ENCODE data around the gene TTC39C.

The TTC39C gene

GRCh38 chr18:23968638-23969604, 45.6 kb upstream of the TTC39C start:
- TF ChIP-seq, protein P1, sequence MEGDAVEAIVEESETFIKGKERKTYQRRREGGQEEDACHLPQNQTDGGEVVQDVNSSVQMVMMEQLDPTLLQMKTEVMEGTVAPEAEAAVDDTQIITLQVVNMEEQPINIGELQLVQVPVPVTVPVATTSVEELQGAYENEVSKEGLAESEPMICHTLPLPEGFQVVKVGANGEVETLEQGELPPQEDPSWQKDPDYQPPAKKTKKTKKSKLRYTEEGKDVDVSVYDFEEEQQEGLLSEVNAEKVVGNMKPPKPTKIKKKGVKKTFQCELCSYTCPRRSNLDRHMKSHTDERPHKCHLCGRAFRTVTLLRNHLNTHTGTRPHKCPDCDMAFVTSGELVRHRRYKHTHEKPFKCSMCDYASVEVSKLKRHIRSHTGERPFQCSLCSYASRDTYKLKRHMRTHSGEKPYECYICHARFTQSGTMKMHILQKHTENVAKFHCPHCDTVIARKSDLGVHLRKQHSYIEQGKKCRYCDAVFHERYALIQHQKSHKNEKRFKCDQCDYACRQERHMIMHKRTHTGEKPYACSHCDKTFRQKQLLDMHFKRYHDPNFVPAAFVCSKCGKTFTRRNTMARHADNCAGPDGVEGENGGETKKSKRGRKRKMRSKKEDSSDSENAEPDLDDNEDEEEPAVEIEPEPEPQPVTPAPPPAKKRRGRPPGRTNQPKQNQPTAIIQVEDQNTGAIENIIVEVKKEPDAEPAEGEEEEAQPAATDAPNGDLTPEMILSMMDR (IDR thresholded peaks at IDR 0.05; ENCODE audit: low read depth, low read length): no peak
- TF ChIP-seq EZH2phosphoT487 (IDR thresholded peaks at IDR 0.05; ENCODE audit: low read depth): no peak
- Histone ChIP-seq H3K4me2 (ENCODE audit: low read length) (no peak overlapping the region), H2AFZ (ENCODE audit: low read depth, low read length) (no peak overlapping the region), H4K20me1 (ENCODE audit: insufficient read depth, low read length) (no peaks in the 10 kb centered on the region), H3K27ac (ENCODE audit: low read length) (no peak overlapping the region), H3K4me1 (ENCODE audit: low read length) (peaks cover 42% of the 10 kb centered on the region), H3K9me3 (ENCODE audit: insufficient read depth, low read length) (no peaks in the 10 kb centered on the region), H3K27me3 (ENCODE audit: low read depth, low read length) (no peaks in the 10 kb centered on the region), H3K9ac (ENCODE audit: low read length) (no peak overlapping the region), H3K36me3 (replicated peaks; ENCODE audit: low read depth, low read length) (no peaks in the 10 kb centered on the region), H3K4me3 (ENCODE audit: low read length) (no peak overlapping the region), H3K79me2 (ENCODE audit: low read length) (no peaks in the 10 kb centered on the region)

GRCh38 chr18:23969664-23970063, 44.9 kb upstream of the TTC39C start:
- no peak overlapping the region for H3K4me2 ChIP-seq (ENCODE audit: low read length)
- H3K36me3 ChIP-seq (replicated peaks; ENCODE audit: low read depth, low read length): no peaks in the 10 kb centered on the region

DNA sequence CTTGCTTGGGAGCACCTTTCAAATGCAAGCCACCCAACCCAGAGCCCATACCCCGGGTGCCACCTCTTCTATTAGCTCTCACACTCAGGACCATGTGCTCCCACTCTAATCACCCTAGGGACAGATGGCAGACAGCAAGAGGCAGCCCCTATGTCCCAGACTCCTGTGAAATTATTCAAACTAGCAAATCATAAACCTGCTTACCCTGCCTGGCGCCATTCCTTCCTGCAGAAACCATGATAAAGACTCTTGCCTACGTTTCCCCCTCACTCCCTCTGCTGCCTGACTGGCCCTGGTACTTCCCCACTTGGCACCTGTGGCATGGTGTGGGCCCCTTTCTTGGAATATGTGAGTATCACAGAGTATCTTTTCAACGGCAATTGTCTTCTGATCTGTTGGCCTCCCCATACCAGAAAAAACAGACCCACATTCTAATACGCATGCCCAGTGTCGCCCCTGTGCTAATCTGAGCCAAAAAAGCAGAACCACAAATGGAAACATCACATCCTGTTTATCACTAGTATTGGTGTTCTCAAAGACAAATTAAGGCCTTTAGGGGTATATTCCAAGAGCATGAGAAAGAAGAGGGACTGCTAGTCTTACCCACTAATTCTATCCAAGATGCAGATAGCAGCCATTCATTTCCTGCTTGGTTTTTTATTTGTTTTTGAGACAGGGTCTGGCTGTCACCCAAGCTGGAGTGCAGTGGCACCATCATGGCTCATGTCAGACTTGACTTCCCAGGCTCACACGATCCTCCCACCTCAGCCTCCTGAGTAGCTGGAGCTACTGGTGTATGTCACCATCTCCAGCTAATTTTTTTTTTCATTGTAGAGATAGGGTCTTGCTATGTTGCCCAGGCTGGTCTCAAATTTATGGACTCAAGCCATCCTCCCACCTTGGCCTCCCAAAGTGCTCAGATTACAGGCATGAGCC, 44.1 kb upstream of the TTC39C start:
- H2AFZ ChIP-seq (ENCODE audit: low read depth, low read length): peak overlapping the region; percentile 51; the same call in 1 of the 2 replicates
- no peaks in the 10 kb centered on the region for H3K9me3 ChIP-seq (ENCODE audit: insufficient read depth, low read length)
- peaks cover 31% of the 10 kb centered on the region for H3K4me1 ChIP-seq (ENCODE audit: low read length)
- H3K4me2 ChIP-seq (ENCODE audit: low read length): peak overlapping the region; percentile 31
- no peaks in the 10 kb centered on the region for H3K36me3 ChIP-seq (replicated peaks; ENCODE audit: low read depth, low read length)
- no peak overlapping the region for H3K9ac ChIP-seq (ENCODE audit: low read length)
- no peaks in the 10 kb centered on the region for H3K79me2 ChIP-seq (ENCODE audit: low read length)
- TF ChIP-seq, protein P1 (IDR thresholded peaks at IDR 0.05; ENCODE audit: low read depth, low read length): no peak
- no peaks in the 10 kb centered on the region for H4K20me1 ChIP-seq (ENCODE audit: insufficient read depth, low read length)
- no peak overlapping the region for H3K27ac ChIP-seq (ENCODE audit: low read length)
- H3K4me3 ChIP-seq (ENCODE audit: low read length): no peak overlapping the region
- no peaks in the 10 kb centered on the region for H3K27me3 ChIP-seq (ENCODE audit: low read depth, low read length)

More at GRCh38 chr18:23969664-23970063, 44.9 kb upstream of the TTC39C start:
- Histone ChIP-seq H3K4me3 (ENCODE audit: low read length) (no peak overlapping the region), H3K9ac (ENCODE audit: low read length) (no peak overlapping the region), H3K4me1 (ENCODE audit: low read length) (peaks cover 39% of the 10 kb centered on the region), H3K27me3 (ENCODE audit: low read depth, low read length) (no peaks in the 10 kb centered on the region), H3K79me2 (ENCODE audit: low read length) (no peaks in the 10 kb centered on the region), H2AFZ (ENCODE audit: low read depth, low read length) (no peak overlapping the region), H3K27ac (ENCODE audit: low read length) (no peak overlapping the region), H3K9me3 (ENCODE audit: insufficient read depth, low read length) (no peaks in the 10 kb centered on the region), H4K20me1 (ENCODE audit: insufficient read depth, low read length) (no peaks in the 10 kb centered on the region)
- no peak for TF ChIP-seq EZH2phosphoT487 (IDR thresholded peaks at IDR 0.05; ENCODE audit: low read depth)
- TF ChIP-seq, protein P1 (IDR thresholded peaks at IDR 0.05; ENCODE audit: low read depth, low read length): no peak

- H3K4me1 ChIP-seq (ENCODE audit: low read length): peaks cover 28% of the 10 kb centered on the region
- no peak for TF ChIP-seq EZH2phosphoT487 (IDR thresholded peaks at IDR 0.05; ENCODE audit: low read depth)
- TF ChIP-seq, protein P1 (IDR thresholded peaks at IDR 0.05; ENCODE audit: low read depth, low read length): no peak
- H3K36me3 ChIP-seq (replicated peaks; ENCODE audit: low read depth, low read length): no peaks in the 10 kb centered on the region
- H3K9ac ChIP-seq (ENCODE audit: low read length): no peak overlapping the region
- H3K4me2 ChIP-seq (ENCODE audit: low read length): no peak overlapping the region
- no peak overlapping the region for H3K27ac ChIP-seq (ENCODE audit: low read length)
- H4K20me1 ChIP-seq (ENCODE audit: insufficient read depth, low read length): no peaks in the 10 kb centered on the region
- no peaks in the 10 kb centered on the region for H3K27me3 ChIP-seq (ENCODE audit: low read depth, low read length)
- H3K9me3 ChIP-seq (ENCODE audit: insufficient read depth, low read length): no peaks in the 10 kb centered on the region
- no peak overlapping the region for H2AFZ ChIP-seq (ENCODE audit: low read depth, low read length)
- H3K79me2 ChIP-seq (ENCODE audit: low read length): no peaks in the 10 kb centered on the region
- H3K4me3 ChIP-seq (ENCODE audit: low read length): no peak overlapping the region
Measured at GRCh38 chr18:23971097-23971440, 43.5 kb upstream of the TTC39C start.
